Endodermal cell (in vitro differentiated cells): ENCODE results near the gene CCDC54. TPM values are rescaled to one million over a fixed set of nuclear protein-coding genes. Genes with fewer than 3 reads are reported as not detected.

Source experiments
- DNase-seq: peaks from one replicate; pipeline ENCODE4 v3.0.0-alpha.2; 2017
- H3K27ac ChIP-seq: 2 replicates; pipeline ENCODE4 v1.5.1; 2013; ENCODE audit warnings: mild to moderate bottlenecking, low read depth, low read length, moderate library complexity
- H3K27me3 ChIP-seq: 2 replicates; pipeline ENCODE4 v1.6.1; 2013; ENCODE audit warnings: mild to moderate bottlenecking, low read length, moderate library complexity; ENCODE audit not compliant: insufficient read depth, control insufficient read depth, poor library complexity, severe bottlenecking
- H3K36me3 ChIP-seq: 2 replicates; pipeline ENCODE4 v1.7.0; 2013; ENCODE audit warnings: mild to moderate bottlenecking, low read length, moderate library complexity; ENCODE audit not compliant: control insufficient read depth, insufficient read depth
- H3K4me1 ChIP-seq: one replicate; pipeline ENCODE4 v1.7.0; 2013; ENCODE audit warnings: low read length; ENCODE audit not compliant: control insufficient read depth, insufficient read depth
- H3K4me3 ChIP-seq: 2 replicates; pipeline ENCODE4 v1.5.1; 2013; ENCODE audit warnings: mild to moderate bottlenecking, low read length, moderate library complexity
- H3K9ac ChIP-seq: 2 replicates; pipeline ENCODE4 v1.6.1; 2013; ENCODE audit warnings: mild to moderate bottlenecking, low read length, moderate library complexity; ENCODE audit not compliant: poor library complexity, severe bottlenecking; ENCODE audit errors: extremely low read depth
- H3K9me3 ChIP-seq: 2 replicates; pipeline ENCODE4 v1.6.1; 2013; ENCODE audit warnings: mild to moderate bottlenecking, low read length, moderate library complexity; ENCODE audit not compliant: control insufficient read depth
- H3K27ac Mint-ChIP-seq: 2 replicates; pipeline ENCODE4 v1.8.0; 2020; ENCODE audit warnings: mixed read lengths
- H3K27me3 Mint-ChIP-seq: 2 replicates; pipeline ENCODE4 v1.8.0; 2021; ENCODE audit warnings: mild to moderate bottlenecking, mixed read lengths; ENCODE audit not compliant: insufficient read depth
- H3K36me3 Mint-ChIP-seq: 2 replicates; pipeline ENCODE4 v1.8.0; 2020; ENCODE audit warnings: low read depth, mixed read lengths
- H3K4me1 Mint-ChIP-seq: 2 replicates; pipeline ENCODE4 v1.8.0; 2020; ENCODE audit warnings: mixed read lengths
- H3K4me3 Mint-ChIP-seq: 2 replicates; pipeline ENCODE4 v1.8.0; 2020; ENCODE audit warnings: mild to moderate bottlenecking, moderate library complexity, mixed read lengths
- H3K9me3 Mint-ChIP-seq: 2 replicates; pipeline ENCODE4 v1.8.0; 2020; ENCODE audit warnings: mild to moderate bottlenecking, mixed read lengths
- WGBS, 2 experiments: methylation state at CpG; one replicate each; pipeline versions ENCODE4 v1.1.5 to v1.1.7; 2013; ENCODE audit warnings: missing lambda C conversion rate in 2 of 2, mixed read lengths in 1 of 2; ENCODE audit not compliant: insufficient coverage in 1 of 2, insufficient read length in 1 of 2; 5-methylcytosine and 5-hydroxymethylcytosine counted together
- total RNA-seq, 2 donors: library from RNA; stranded (reverse); fragmentation: NEBNext Ultra II Directional in 1 of 2; extraction: Animal tissue kit (Norgen Biotek cat#: 25700) in 1 of 2; gene quantifications; 2 replicates in 1 of 2; 3 replicates in 1 of 2; pipeline ENCODE4 v1.2.1, GENCODE V29; 2021
- TF ChIP-seq, protein P1 (sequence below): fragments of 200-600 bp; sonication (generic); conservative IDR thresholded peaks from 2 replicates; pipeline ENCODE4 v1.5.0; 2021; ENCODE audit warnings: antibody characterized with exemption, mild to moderate bottlenecking

CCDC54 gene
- total RNA-seq, 2 donors from 2014 or later: not detected

DNA sequence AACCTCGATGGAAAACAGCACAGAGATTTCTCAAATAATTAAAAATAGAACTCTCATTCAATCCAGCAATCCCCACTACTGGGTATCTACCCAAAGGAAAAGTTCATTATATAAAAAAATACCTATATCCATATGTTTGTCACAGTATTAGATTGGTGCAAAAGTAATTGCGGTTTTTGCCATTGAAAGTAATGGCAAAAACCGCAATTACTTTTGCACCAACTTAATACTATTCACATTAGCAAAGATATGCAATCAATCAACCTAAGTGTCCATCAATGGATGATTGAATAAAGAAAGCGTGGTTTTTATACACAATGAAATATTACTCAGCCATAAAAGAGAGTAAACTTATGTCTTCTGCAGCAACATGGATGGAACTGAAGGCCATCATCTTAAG, 12.2 kb upstream of the CCDC54 start:
- DNase-seq: no peak
- H3K36me3 ChIP-seq: no peaks in the 10 kb centered on the region
- TF ChIP-seq, protein P1, sequence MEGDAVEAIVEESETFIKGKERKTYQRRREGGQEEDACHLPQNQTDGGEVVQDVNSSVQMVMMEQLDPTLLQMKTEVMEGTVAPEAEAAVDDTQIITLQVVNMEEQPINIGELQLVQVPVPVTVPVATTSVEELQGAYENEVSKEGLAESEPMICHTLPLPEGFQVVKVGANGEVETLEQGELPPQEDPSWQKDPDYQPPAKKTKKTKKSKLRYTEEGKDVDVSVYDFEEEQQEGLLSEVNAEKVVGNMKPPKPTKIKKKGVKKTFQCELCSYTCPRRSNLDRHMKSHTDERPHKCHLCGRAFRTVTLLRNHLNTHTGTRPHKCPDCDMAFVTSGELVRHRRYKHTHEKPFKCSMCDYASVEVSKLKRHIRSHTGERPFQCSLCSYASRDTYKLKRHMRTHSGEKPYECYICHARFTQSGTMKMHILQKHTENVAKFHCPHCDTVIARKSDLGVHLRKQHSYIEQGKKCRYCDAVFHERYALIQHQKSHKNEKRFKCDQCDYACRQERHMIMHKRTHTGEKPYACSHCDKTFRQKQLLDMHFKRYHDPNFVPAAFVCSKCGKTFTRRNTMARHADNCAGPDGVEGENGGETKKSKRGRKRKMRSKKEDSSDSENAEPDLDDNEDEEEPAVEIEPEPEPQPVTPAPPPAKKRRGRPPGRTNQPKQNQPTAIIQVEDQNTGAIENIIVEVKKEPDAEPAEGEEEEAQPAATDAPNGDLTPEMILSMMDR: no peak
- H3K4me1 Mint-ChIP-seq: no peaks in the 10 kb centered on the region
- H3K9ac ChIP-seq: no peak overlapping the region
- H3K27me3 ChIP-seq: no peaks in the 10 kb centered on the region
- peaks cover 6% of the 10 kb centered on the region for H3K9me3 Mint-ChIP-seq
- no peak overlapping the region for H3K27ac Mint-ChIP-seq
- WGBS, 2 experiments: 90% methylated on average over 3 of the region's 4 CpGs; no CpG with 5 or more reads in 1 of the 2 experiments
- H3K4me3 ChIP-seq: no peak overlapping the region
- H3K9me3 ChIP-seq: no peaks in the 10 kb centered on the region
- peaks cover 4% of the 10 kb centered on the region for H3K36me3 Mint-ChIP-seq
- no peak overlapping the region for H3K4me3 Mint-ChIP-seq
- no peaks in the 10 kb centered on the region for H3K27me3 Mint-ChIP-seq
- H3K27ac ChIP-seq: no peak overlapping the region
- no peaks in the 10 kb centered on the region for H3K4me1 ChIP-seq

DNA sequence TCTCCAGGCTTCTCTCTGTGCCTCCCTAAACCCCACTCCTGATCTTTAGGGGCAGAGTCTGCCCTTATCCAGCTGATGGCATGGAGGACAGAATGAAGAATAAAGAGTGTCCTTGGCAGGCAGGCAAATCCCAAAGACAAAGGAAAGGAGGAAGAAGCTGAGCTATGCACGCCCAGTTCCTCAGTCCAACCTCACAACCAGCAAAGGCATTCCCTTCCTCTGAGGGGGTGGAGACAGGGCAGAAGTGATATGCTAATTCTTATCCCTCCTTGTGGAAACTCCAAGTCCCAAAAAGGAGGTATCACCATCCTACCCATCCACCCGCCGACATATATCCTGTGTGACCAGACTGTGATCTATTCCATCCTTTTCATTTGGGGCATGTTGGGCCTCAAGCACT, 10.5 kb upstream of the CCDC54 start:
- peaks cover 4% of the 10 kb centered on the region for H3K36me3 Mint-ChIP-seq
- H3K27ac ChIP-seq: no peak overlapping the region
- no peak overlapping the region for H3K27ac Mint-ChIP-seq
- no peaks in the 10 kb centered on the region for H3K27me3 ChIP-seq
- TF ChIP-seq, protein P1: no peak
- H3K9me3 ChIP-seq: no peaks in the 10 kb centered on the region
- H3K9me3 Mint-ChIP-seq: no peaks in the 10 kb centered on the region
- H3K4me3 ChIP-seq: no peak overlapping the region
- no peak overlapping the region for H3K4me3 Mint-ChIP-seq
- no peak for DNase-seq
- no peak overlapping the region for H3K9ac ChIP-seq
- H3K4me1 ChIP-seq: no peaks in the 10 kb centered on the region
- H3K36me3 ChIP-seq: no peaks in the 10 kb centered on the region
- WGBS, 2 experiments: 96 to 100% methylated on average over 2 to 3 of the region's 3 CpGs
- no peaks in the 10 kb centered on the region for H3K4me1 Mint-ChIP-seq
- H3K27me3 Mint-ChIP-seq: no peaks in the 10 kb centered on the region

DNA sequence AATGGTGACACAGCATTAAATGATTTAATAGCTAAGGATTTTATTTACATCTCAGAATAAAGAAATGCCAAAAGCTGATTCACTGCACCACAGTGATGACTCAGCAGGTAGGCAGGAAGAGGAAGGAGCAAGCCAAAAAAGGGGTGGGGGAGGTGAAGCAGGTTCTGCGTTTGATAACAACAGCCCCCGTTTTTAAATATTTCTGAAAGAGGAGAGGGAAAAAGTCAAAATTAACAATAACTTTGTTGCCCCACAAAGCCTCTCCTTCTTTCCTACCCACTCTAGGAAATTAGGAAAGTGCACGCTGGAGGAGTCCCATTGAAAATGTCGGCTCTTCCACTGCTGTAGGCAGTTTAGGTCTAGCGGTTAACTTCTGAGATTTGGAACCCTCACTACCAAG, 9.9 kb upstream of the CCDC54 start:
- no peaks in the 10 kb centered on the region for H3K4me1 Mint-ChIP-seq

More for the DNA sequence above, 9.9 kb upstream of the CCDC54 start:
- H3K36me3 Mint-ChIP-seq: peaks cover 4% of the 10 kb centered on the region
- H3K9me3 ChIP-seq: no peaks in the 10 kb centered on the region
- H3K27ac Mint-ChIP-seq: no peak overlapping the region
- DNase-seq: no peak
- H3K27me3 ChIP-seq: no peaks in the 10 kb centered on the region
- no peaks in the 10 kb centered on the region for H3K27me3 Mint-ChIP-seq
- H3K9ac ChIP-seq: no peak overlapping the region
- H3K36me3 ChIP-seq: no peaks in the 10 kb centered on the region
- H3K4me3 Mint-ChIP-seq: no peak overlapping the region
- H3K27ac ChIP-seq: no peak overlapping the region
- WGBS, 2 experiments: 93 to 100% methylated on average over 3 to 5 of the region's 5 CpGs
- TF ChIP-seq, protein P1: no peak
- no peak overlapping the region for H3K4me3 ChIP-seq
- no peaks in the 10 kb centered on the region for H3K9me3 Mint-ChIP-seq
- H3K4me1 ChIP-seq: no peaks in the 10 kb centered on the region
